Uterus (tissue), 2 donors: ENCODE data around the gene GALNT7.

Experiments
- POLR2A ChIP-seq, 2 donors: fragments of 450-650 bp; IDR thresholded peaks; one replicate each; pipeline ENCODE4 v1.6.1; 2016; ENCODE audit warnings: antibody characterized with exemption in 2 of 2, mild to moderate bottlenecking in 1 of 2, moderate library complexity in 1 of 2
- TF ChIP-seq, protein P1 (sequence below), 4 experiments: fragments of 200-600 bp in 2 of 4; fragments of 450-650 bp in 2 of 4; sonication (generic) in 2 of 4; IDR thresholded peaks; one replicate each; pipeline ENCODE4 v1.5.1; 2016 to 2019; ENCODE audit warnings: antibody characterized with exemption in 4 of 4, mild to moderate bottlenecking in 2 of 4, moderate library complexity in 1 of 4

- TF ChIP-seq, protein P1, sequence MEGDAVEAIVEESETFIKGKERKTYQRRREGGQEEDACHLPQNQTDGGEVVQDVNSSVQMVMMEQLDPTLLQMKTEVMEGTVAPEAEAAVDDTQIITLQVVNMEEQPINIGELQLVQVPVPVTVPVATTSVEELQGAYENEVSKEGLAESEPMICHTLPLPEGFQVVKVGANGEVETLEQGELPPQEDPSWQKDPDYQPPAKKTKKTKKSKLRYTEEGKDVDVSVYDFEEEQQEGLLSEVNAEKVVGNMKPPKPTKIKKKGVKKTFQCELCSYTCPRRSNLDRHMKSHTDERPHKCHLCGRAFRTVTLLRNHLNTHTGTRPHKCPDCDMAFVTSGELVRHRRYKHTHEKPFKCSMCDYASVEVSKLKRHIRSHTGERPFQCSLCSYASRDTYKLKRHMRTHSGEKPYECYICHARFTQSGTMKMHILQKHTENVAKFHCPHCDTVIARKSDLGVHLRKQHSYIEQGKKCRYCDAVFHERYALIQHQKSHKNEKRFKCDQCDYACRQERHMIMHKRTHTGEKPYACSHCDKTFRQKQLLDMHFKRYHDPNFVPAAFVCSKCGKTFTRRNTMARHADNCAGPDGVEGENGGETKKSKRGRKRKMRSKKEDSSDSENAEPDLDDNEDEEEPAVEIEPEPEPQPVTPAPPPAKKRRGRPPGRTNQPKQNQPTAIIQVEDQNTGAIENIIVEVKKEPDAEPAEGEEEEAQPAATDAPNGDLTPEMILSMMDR (IDR thresholded peaks at IDR 0.05) = no peak
- no peak for TF ChIP-seq POLR2A (IDR thresholded peaks at IDR 0.05)
Observed at GRCh38 chr4:173121076-173121561, 47.5 kb upstream of the GALNT7 start.
